GM12878 (cell line): ENCODE measurements around the gene DIS3L2. TPM values are rescaled to one million over a fixed set of nuclear protein-coding genes. Genes with fewer than 3 reads are reported as not detected.

ENCODE experiments used
- ATAC-seq: fragments of 200-7000 bp; cut with Tn5 transposase; 3 replicates; pipeline ENCODE4 v1.9.1; 2020; ENCODE audit warnings: mild to moderate bottlenecking, moderate library complexity
- BruUV-seq: library from RNA; stranded (reverse); fragments of 400-500 nt; replicated peaks from 2 replicates; lab custom pipeline; 2021; lab: Mats Ljungman, UMichigan
- CTCF ChIA-PET: fragments of 300-600 bp; sonication (Branson Sonifier 250); formaldehyde crosslinking; extraction: SDS; loops from one replicate; lab custom pipeline; 2021; ENCODE audit warnings: inconsistent platforms; lab: Yijun Ruan, JAX
- POLR2A ChIA-PET: fragments of 350-600 bp; formaldehyde crosslinking; extraction: SDS; loops from one replicate; lab custom pipeline; 2021; ENCODE audit warnings: inconsistent platforms; lab: Charles Lee
- RAD21 ChIA-PET: fragments of 300-600 bp; sonication (Branson Sonifier 250); formaldehyde crosslinking; loops from one replicate; lab custom pipeline; 2023; ENCODE audit warnings: antibody characterized with exemption; ENCODE audit not compliant: unreplicated experiment; lab: Charles Lee
- SMC1A ChIA-PET: fragments of 300-600 bp; sonication (Branson Sonifier 250); formaldehyde crosslinking; loops from one replicate; lab custom pipeline; 2023; ENCODE audit not compliant: unreplicated experiment, uncharacterized antibody; lab: Charles Lee
- DNase-seq: peaks from one replicate; pipeline ENCODE4 v3.0.0-alpha.2; 2011; ENCODE audit warnings: low read depth, low spot score
- FAIRE-seq: peaks from 3 replicates; lab custom pipeline; 2011; peaks lifted over from hg19 to GRCh38; lab: Jason Lieb, UNC
- H2AFZ ChIP-seq: 2 replicates; pipeline ENCODE4 v1.6.0; 2011; ENCODE audit warnings: low read depth, low read length, control low read depth; ENCODE audit not compliant: control insufficient read depth
- H3K27ac ChIP-seq: 2 replicates; pipeline ENCODE4 v1.5.1; 2011; ENCODE audit warnings: control low read depth; ENCODE audit not compliant: control insufficient read depth, insufficient read depth
- H3K27me3 ChIP-seq, 2 experiments: replicated peaks in 1 of 2; 2 replicates each; pipeline versions ENCODE4 v1.6.0 to v1.6.1; 2011; ENCODE audit warnings: low read length in 1 of 2; ENCODE audit not compliant: control insufficient read depth in 2 of 2, insufficient read depth in 2 of 2
- H3K36me3 ChIP-seq, 2 experiments: 2 replicates each; pipeline ENCODE4 v1.5.1; 2011; ENCODE audit warnings: low read length in 1 of 2; ENCODE audit not compliant: control insufficient read depth in 2 of 2, insufficient read depth in 2 of 2
- H3K4me1 ChIP-seq: 2 replicates; pipeline ENCODE4 v1.6.1; 2011; ENCODE audit warnings: mild to moderate bottlenecking, low read length, moderate library complexity, mixed read lengths; ENCODE audit not compliant: control insufficient read depth, insufficient read depth
- H3K4me2 ChIP-seq: 2 replicates; pipeline ENCODE4 v1.6.0; 2011; ENCODE audit warnings: control low read depth; ENCODE audit not compliant: control insufficient read depth, insufficient read depth
- H3K4me3 ChIP-seq: fragments of 200-600 bp; sonication (generic); 2 replicates; pipeline ENCODE4 v1.5.1; 2016
- H3K79me2 ChIP-seq: 2 replicates; pipeline ENCODE4 v1.6.0; 2011; ENCODE audit warnings: low read length; ENCODE audit not compliant: control insufficient read depth, insufficient read depth
- H3K9ac ChIP-seq: 2 replicates; pipeline ENCODE4 v1.8.0; 2011; ENCODE audit warnings: low read length, control low read depth, mixed read lengths; ENCODE audit not compliant: control insufficient read depth, insufficient read depth
- H3K9me3 ChIP-seq: replicated peaks from 3 replicates; pipeline ENCODE4 v1.5.1; 2011; ENCODE audit warnings: mild to moderate bottlenecking, low read length; ENCODE audit not compliant: control insufficient read depth, insufficient read depth
- H4K20me1 ChIP-seq: 2 replicates; pipeline ENCODE4 v1.6.0; 2011; ENCODE audit not compliant: control insufficient read depth, insufficient read depth
- CEBPZ ChIP-seq: fragments of 150-350 bp; IDR thresholded peaks from 2 replicates; pipeline ENCODE4 v1.6.1; 2016; ENCODE audit warnings: low read depth, low read length
- CTCF ChIP-seq, 3 experiments: IDR thresholded peaks in 2 of 3; conservative IDR thresholded peaks in 1 of 3; 2 replicates each; pipeline ENCODE4 v1.5.1; 2011; ENCODE audit warnings: low read depth in 3 of 3, low read length in 3 of 3, mild to moderate bottlenecking in 3 of 3, control low read depth in 2 of 3, moderate library complexity in 2 of 3, inconsistent platforms in 1 of 3, mixed read lengths in 1 of 3; ENCODE audit not compliant: control insufficient read depth in 2 of 3, insufficient read depth in 1 of 3; ENCODE audit errors: extremely low read depth in 1 of 3
- EZH2 ChIP-seq: IDR thresholded peaks from 2 replicates; pipeline ENCODE4 v1.6.1; 2012; ENCODE audit warnings: low read depth, mild to moderate bottlenecking, control low read depth, inconsistent platforms, low read length, borderline replicate concordance; ENCODE audit not compliant: control insufficient read depth
- IKZF1 ChIP-seq: fragments of 450-650 bp; conservative IDR thresholded peaks from 2 replicates; pipeline ENCODE4 v1.6.1; 2017; ENCODE audit warnings: antibody characterized with exemption, mild to moderate bottlenecking
- JUNB ChIP-seq: IDR thresholded peaks from 2 replicates; pipeline ENCODE4 v1.6.1; 2016; ENCODE audit warnings: antibody characterized with exemption, mild to moderate bottlenecking
- JUND ChIP-seq: IDR thresholded peaks from 2 replicates; pipeline ENCODE4 v1.6.1; 2012; ENCODE audit warnings: low read depth, mild to moderate bottlenecking, low read length, improper control_type of control experiment, moderate library complexity
- PAX5 ChIP-seq: IDR thresholded peaks from 2 replicates; pipeline ENCODE4 v1.6.1; 2011; ENCODE audit warnings: low read depth, low read length, borderline replicate concordance
- POLR2AphosphoS5 ChIP-seq: IDR thresholded peaks from 2 replicates; pipeline ENCODE4 v1.6.1; 2011; ENCODE audit warnings: mild to moderate bottlenecking, low read length, inconsistent platforms
- SP1 ChIP-seq: IDR thresholded peaks from one replicate; pipeline ENCODE4 v1.6.1; 2011; ENCODE audit warnings: low read depth, low read length
- SRF ChIP-seq, 2 experiments: IDR thresholded peaks; 2 replicates each; pipeline ENCODE4 v1.6.1; 2011; ENCODE audit warnings: low read depth in 2 of 2, low read length in 2 of 2, mild to moderate bottlenecking in 1 of 2, moderate library complexity in 1 of 2
- WGBS: methylation state at CpG from one replicate; pipeline ENCODE4 v1.1.6; 2016; ENCODE audit warnings: low lambda C conversion rate; ENCODE audit not compliant: insufficient replicate concordance, insufficient coverage; ENCODE audit errors: missing lambda C conversion rate; 5-methylcytosine and 5-hydroxymethylcytosine counted together
- in situ Hi-C: fragments of 300-500 bp; cut with MboI; formaldehyde crosslinking; loops from 9 replicates; pipeline ENCODE4 v1.14.3; 2018; ENCODE audit warnings: mixed read lengths
- intact Hi-C: fragments of 100-400 bp; cut with micrococcal nuclease; formaldehyde crosslinking; loops from one replicate; pipeline ENCODE4 v1.14.2; 2022; ENCODE audit not compliant: unreplicated experiment
- polyA plus RNA-seq, 11 experiments: library from polyadenylated mRNA; depleted of rRNA in 4 of 11; unstranded in 6 of 11; stranded (reverse) in 5 of 11; fragments of >200 nt; fragmentation: Nextera tagmentation in 4 of 11; fragmentation: Illumina TruSeq in 1 of 11; extraction: Ambion mirVana in 4 of 11; extraction: Trizol in 1 of 11; gene quantifications; 1 replicate in 1 of 11; 2 replicates in 10 of 11; pipeline versions ENCODE4 v1.2.1 to v1.2.3, GENCODE V29; 2011 to 2016; ENCODE audit warnings: inconsistent platforms in 2 of 11, missing spikeins in 2 of 11, low read depth in 1 of 11
- total RNA-seq, 4 experiments: library from RNA; depleted of rRNA in 3 of 4; stranded (reverse); fragments of >200 nt in 3 of 4; fragmentation: Illumina TruSeq in 1 of 4; extraction: Trizol in 1 of 4; gene quantifications; 2 replicates each; pipeline versions ENCODE4 v1.2.1 to v1.2.3, GENCODE V29; 2013 to 2021
- TF ChIP-seq, protein P1 (sequence below): fragments of 450-650 bp; IDR thresholded peaks from 2 replicates; pipeline ENCODE4 v1.6.1; 2017; ENCODE audit warnings: antibody characterized with exemption, mild to moderate bottlenecking, moderate library complexity
- TF ChIP-seq, protein P2 (sequence below): fragments of 450-650 bp; conservative IDR thresholded peaks from 2 replicates; pipeline ENCODE4 v1.6.1; 2017; ENCODE audit warnings: mild to moderate bottlenecking, moderate library complexity

DIS3L2 gene
- total and polyA plus RNA-seq, 10 of the 15 experiments (the other 5 are each of a cell fraction or from before 2014, with no cell fraction given), result 3.5 to 27.1 (median 16.0) TPM

- no peak for TF ChIP-seq IKZF1
- no peak for TF ChIP-seq JUNB
- TF ChIP-seq, all 136 proteins: peak for 2
Measured at GRCh38 chr2:232133078-232133477, 171.6 kb downstream of the DIS3L2 start (continued).

- POLR2A ChIA-PET, result no interaction called here
Measured at GRCh38 chr2:232134939-232135338, 173.4 kb downstream of the DIS3L2 start.

More at GRCh38 chr2:232134939-232135338, 173.4 kb downstream of the DIS3L2 start:
- no peak overlapping the region for H3K4me2 ChIP-seq
- in situ Hi-C loops (loop anchor here (5.0 kb wide), 1 partner anchor 48 kb away; no protein-coding TSS in a partner anchor), intact Hi-C loops (no loop called here)
- FAIRE-seq (no peak), DNase-seq (no peak), ATAC-seq (no peak)
- H3K27ac ChIP-seq, result no peak overlapping the region
- peaks cover 2 to 6% of the 10 kb centered on the region in 2 experiments; a peak in 3 of 4 replicates for H3K36me3 ChIP-seq
- SMC1A ChIA-PET, result no interaction called here
- no peak overlapping the region for H3K9ac ChIP-seq
- H4K20me1 ChIP-seq, result no peaks in the 10 kb centered on the region
- H3K4me1 ChIP-seq, result peaks cover 4% of the 10 kb centered on the region; the same call in 1 of the 2 replicates
- RAD21 ChIA-PET, result no interaction called here
- no peaks in the 10 kb centered on the region for H3K79me2 ChIP-seq
- no peak overlapping the region for H2AFZ ChIP-seq
- no peaks in the 10 kb centered on the region for H3K27me3 ChIP-seq
- no TSS peak for BruUV-seq
- H3K9me3 ChIP-seq, result no peaks in the 10 kb centered on the region
- TF ChIP-seq POLR2AphosphoS5 (no peak), JUND (no peak), SRF (IDR thresholded peaks at IDR 0.05; ENCODE audit: low read depth in 2 of 2, low read length in 2 of 2) (no peak), CTCF (IDR thresholded peaks at IDR 0.05 in 2 of 3, conservative IDR thresholded peaks at IDR 0.05 in 1 of 3; ENCODE audit: control insufficient read depth in 2 of 3, extremely low read depth in 1 of 3, insufficient read depth in 1 of 3, low read depth in 3 of 3, low read length in 3 of 3) (no peak), SP1 (no peak), PAX5 (no peak), EZH2 (no peak), CEBPZ (no peak)
- TF ChIP-seq, protein P1, sequence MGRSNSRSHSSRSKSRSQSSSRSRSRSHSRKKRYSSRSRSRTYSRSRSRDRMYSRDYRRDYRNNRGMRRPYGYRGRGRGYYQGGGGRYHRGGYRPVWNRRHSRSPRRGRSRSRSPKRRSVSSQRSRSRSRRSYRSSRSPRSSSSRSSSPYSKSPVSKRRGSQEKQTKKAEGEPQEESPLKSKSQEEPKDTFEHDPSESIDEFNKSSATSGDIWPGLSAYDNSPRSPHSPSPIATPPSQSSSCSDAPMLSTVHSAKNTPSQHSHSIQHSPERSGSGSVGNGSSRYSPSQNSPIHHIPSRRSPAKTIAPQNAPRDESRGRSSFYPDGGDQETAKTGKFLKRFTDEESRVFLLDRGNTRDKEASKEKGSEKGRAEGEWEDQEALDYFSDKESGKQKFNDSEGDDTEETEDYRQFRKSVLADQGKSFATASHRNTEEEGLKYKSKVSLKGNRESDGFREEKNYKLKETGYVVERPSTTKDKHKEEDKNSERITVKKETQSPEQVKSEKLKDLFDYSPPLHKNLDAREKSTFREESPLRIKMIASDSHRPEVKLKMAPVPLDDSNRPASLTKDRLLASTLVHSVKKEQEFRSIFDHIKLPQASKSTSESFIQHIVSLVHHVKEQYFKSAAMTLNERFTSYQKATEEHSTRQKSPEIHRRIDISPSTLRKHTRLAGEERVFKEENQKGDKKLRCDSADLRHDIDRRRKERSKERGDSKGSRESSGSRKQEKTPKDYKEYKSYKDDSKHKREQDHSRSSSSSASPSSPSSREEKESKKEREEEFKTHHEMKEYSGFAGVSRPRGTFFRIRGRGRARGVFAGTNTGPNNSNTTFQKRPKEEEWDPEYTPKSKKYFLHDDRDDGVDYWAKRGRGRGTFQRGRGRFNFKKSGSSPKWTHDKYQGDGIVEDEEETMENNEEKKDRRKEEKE, result no peak
- TF ChIP-seq, protein P2, sequence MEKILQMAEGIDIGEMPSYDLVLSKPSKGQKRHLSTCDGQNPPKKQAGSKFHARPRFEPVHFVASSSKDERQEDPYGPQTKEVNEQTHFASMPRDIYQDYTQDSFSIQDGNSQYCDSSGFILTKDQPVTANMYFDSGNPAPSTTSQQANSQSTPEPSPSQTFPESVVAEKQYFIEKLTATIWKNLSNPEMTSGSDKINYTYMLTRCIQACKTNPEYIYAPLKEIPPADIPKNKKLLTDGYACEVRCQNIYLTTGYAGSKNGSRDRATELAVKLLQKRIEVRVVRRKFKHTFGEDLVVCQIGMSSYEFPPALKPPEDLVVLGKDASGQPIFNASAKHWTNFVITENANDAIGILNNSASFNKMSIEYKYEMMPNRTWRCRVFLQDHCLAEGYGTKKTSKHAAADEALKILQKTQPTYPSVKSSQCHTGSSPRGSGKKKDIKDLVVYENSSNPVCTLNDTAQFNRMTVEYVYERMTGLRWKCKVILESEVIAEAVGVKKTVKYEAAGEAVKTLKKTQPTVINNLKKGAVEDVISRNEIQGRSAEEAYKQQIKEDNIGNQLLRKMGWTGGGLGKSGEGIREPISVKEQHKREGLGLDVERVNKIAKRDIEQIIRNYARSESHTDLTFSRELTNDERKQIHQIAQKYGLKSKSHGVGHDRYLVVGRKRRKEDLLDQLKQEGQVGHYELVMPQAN, result no peak
- CTCF ChIA-PET, result interaction anchor here (0.9 kb wide), 1 partner anchor 227 kb away, joined by 3 read pairs; no protein-coding TSS in a partner anchor
- 91% methylated on average over 4 of the region's 4 CpGs for WGBS
- no peak overlapping the region for H3K4me3 ChIP-seq
